CD4-positive, alpha-beta T cell treated with Interleukin-1 beta for 1 hour (primary cell): ENCODE measurements around the gene HHIP.
"Not testable (repeated sequence)": the region's sequence is repeated elsewhere in the genome, so short reads cannot be mapped to it uniquely, and the experiment has no call there.

Experiments used
- DNase-seq, 2 donors: peaks; one replicate each; pipeline ENCODE4 v3.0.0-alpha.2; 2020 to 2022

The HHIP gene

DNA sequence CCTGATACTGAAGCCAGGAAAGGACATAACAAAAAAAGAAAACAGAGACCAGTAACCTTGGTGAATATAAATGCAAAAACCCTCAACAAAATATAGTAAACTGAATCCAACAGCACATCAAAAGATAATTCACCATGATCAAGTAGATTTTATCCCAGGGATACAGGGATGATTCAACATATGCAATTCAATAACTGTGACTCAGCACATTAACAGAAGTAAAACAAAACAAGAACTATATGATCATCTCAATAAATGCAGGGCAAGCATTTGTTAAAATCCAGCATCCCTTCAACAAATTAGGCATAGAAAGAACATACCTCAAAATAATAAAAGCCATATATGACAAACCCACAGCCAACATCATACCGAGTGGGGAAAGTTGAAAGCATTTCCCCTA, 112.0 kb downstream of the HHIP start:
- no peak for DNase-seq

DNA sequence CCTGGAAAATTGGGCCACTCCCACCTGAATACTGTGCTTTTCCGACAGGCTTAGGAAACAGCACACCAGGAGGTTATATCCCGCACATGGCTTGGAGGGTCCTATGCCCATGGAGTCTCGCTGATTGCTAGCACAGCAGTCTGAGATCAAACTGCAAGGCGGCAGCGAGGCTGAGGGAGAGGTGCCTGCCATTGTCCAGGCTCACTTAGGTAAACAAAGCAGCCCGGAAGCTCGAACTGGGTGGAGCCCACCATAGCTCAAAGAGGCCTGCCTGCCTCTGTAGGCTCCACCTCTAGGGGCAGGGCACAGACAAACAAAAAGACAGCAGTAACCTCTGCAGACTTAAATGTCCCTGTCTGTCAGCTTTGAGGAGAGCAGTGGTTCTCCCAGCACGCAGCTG, 122.9 kb downstream of the HHIP start:
- DNase-seq = not testable (repeated sequence)

DNA sequence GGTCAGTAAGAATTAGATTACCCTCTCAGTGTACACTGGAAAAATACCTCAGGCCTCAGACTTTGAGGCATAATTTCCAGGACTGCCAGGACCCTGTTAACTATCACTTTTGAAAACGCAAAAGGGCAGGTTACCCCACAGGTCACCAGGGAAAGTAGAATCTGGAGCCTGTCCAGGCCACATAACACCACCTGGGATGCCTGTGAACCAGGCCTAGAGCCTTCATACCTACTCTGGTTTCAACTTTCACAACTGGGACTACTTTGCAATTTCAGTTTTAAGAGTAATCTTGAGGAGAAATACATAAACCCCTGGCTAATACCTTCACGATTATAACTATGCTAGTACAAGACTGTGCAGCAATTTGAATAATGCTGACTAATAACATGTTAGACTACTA, 132.4 kb downstream of the HHIP start:
- DNase-seq = no peak

DNA sequence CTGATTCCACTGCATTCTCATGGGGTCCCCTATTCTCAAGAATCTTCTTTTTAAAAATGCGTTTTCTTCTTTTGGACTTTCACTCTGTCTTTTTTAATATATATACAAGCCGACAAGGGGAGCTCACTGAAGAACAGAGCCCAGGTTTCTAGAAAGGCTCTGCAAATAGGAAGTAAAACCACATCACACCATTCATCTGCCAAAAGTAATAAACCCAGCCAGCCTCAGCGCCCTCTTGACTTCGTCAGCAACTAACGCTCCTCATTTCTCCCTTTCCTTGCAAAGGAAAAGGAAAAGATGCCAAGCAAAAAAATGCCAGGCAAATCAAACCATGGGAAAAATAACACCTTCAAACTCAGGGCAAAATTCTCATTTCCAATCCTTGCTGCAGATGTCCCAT, 136.4 kb downstream of the HHIP start:
- no peak for DNase-seq

DNA sequence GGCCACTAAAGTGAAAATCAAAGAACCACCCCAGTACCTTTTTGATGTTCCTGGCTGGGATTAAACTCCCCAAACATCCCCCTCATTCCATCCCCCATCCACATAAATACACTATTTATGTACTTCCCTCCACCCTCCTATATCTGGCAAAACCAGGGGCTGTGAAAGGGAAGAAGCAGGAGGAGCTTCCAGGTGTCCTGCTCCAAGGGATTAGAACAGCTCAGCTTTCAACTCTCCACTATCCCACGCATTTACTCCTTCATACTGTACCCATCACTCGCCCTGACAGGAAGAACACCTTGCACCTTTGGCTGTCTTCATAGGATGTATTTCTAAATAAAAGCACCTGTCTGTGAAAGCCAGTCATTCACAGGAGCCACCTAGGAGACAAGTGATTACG, 140.0 kb downstream of the HHIP start:
- no peak for DNase-seq

- no peak for DNase-seq
Observed at GRCh38 chr4:144787365-144788258, 141.7 kb downstream of the HHIP start.

- DNase-seq = no peak
Observed at GRCh38 chr4:144788469-144788868, 142.5 kb downstream of the HHIP start.

GRCh38 chr4:144791933-144792332, 146.0 kb downstream of the HHIP start:
- DNase-seq = not testable (repeated sequence)
